Psoas muscle (tissue), 8 donors: ENCODE results near the gene COL9A3. TPM values are rescaled to one million over a fixed set of nuclear protein-coding genes. Genes with fewer than 3 reads are reported as not detected.

Experiments
- ATAC-seq, 4 donors: fragments of 200-7000 bp; cut with Tn5 transposase; one replicate each; pipeline ENCODE4 v1.9.1; 2020; ENCODE audit warnings: moderate library complexity in 3 of 4, mild to moderate bottlenecking in 2 of 4
- DNase-seq, 2 donors: peaks; one replicate each; pipeline ENCODE4 v3.0.0-alpha.2; 2020
- H3K27ac ChIP-seq: fragments of 200-600 bp; one replicate; pipeline ENCODE4 v1.8.0; 2022
- H3K27me3 ChIP-seq, 3 donors: fragments of 200-600 bp in 1 of 3; one replicate each; pipeline versions ENCODE4 v1.6.1 to v1.8.0; 2013 to 2022; ENCODE audit warnings: low read length in 2 of 3, mild to moderate bottlenecking in 2 of 3, moderate library complexity in 1 of 3; ENCODE audit not compliant: insufficient read depth in 3 of 3
- H3K36me3 ChIP-seq, 2 donors: fragments of 200-600 bp in 1 of 2; one replicate each; pipeline versions ENCODE4 v1.6.1 to v1.8.0; 2013 to 2022; ENCODE audit warnings: low read depth in 1 of 2, mild to moderate bottlenecking in 1 of 2, moderate library complexity in 1 of 2; ENCODE audit not compliant: insufficient read depth in 1 of 2
- H3K4me1 ChIP-seq: fragments of 200-600 bp; one replicate; pipeline ENCODE4 v1.8.0; 2022
- H3K4me3 ChIP-seq: fragments of 200-600 bp; one replicate; pipeline ENCODE4 v1.8.0; 2022; ENCODE audit warnings: mild to moderate bottlenecking
- H3K9me3 ChIP-seq: fragments of 200-600 bp; one replicate; pipeline ENCODE4 v1.8.0; 2022
- CTCF ChIP-seq: fragments of 200-600 bp; IDR thresholded peaks from one replicate; pipeline ENCODE4 v1.8.0; 2022; ENCODE audit warnings: antibody characterized with exemption
- WGBS, 3 donors: extraction: QIAGEN DNeasy Blood & Tissue Kit; methylation state at CpG; one replicate each; pipeline versions ENCODE4 v1.1.6 to v1.1.7; 2013; 5-methylcytosine and 5-hydroxymethylcytosine counted together
- intact Hi-C, 2 donors: fragments of 100-400 bp; cut with DNase I; formaldehyde crosslinking; loops; one replicate each; pipeline versions ENCODE4 v1.11.0 to v1.14.2; 2022
- polyA plus RNA-seq, 3 donors: library from polyadenylated mRNA; stranded (reverse); fragments of 200-250 nt; gene quantifications; one replicate each; pipeline ENCODE4 v1.2.3, GENCODE V29; 2013
- total RNA-seq, 4 donors: library from RNA; stranded (reverse); fragmentation: NEBNext Ultra II Directional in 2 of 4; extraction: Animal tissue kit (Norgen Biotek cat#: 25700) in 2 of 4; gene quantifications; one replicate each; pipeline versions ENCODE4 v1.2.1 to v1.2.4, GENCODE V29; 2021 to 2023
- donor health status: healthy with polysubstance abuse.
- donor health status: DM: no; HTN: no; CAD: no; lungs with moderate emphysema.
- donor health status: Bipolar disorder and iron deficiency.
- donor health status: healthy.
- donor health status: DM: yes; HTN: yes; CAD: no.
- donor health status: DM: no; HTN: no; CAD: no.
- donor health status: DM: no; HTN: no; CAD: no.
- donor health status: DM: yes; HTN: yes; CAD: no.

Gene COL9A3
- total and polyA plus RNA-seq, 7 donors, result 0.27 to 0.86 (median 0.59) TPM; not detected in 1

GRCh38 chr20:62839261-62839660 is 22.4 kb downstream of the COL9A3 start:
- no peak for TF ChIP-seq CTCF
- Histone ChIP-seq H3K4me1 (no peaks in the 10 kb centered on the region), H3K9me3 (no peaks in the 10 kb centered on the region), H3K27me3 (peaks cover 0 to 25% (median 3%) of the 10 kb centered on the region in 3 donors), H3K36me3 (peaks cover 0 to 6% of the 10 kb centered on the region in 2 donors), H3K4me3 (no peak overlapping the region), H3K27ac (no peak overlapping the region)
- DNase-seq (no peak), ATAC-seq (no peak)
- 83 to 90% (median 89%) methylated on average over 7 to 8 of the region's 8 CpGs for WGBS, 3 donors
- intact Hi-C loops, result no loop called here

GRCh38 chr20:62839816-62840215 is 23.0 kb downstream of the COL9A3 start:
- peaks cover 0 to 24% (median 3%) of the 10 kb centered on the region in 3 donors for H3K27me3 ChIP-seq
- intact Hi-C loops, result no loop called here
- H3K9me3 ChIP-seq, result no peaks in the 10 kb centered on the region
- 84 to 89% (median 87%) methylated on average over 11 of the region's 11 CpGs for WGBS, 3 donors
- DNase-seq (no peak), ATAC-seq (no peak)
- no peak for TF ChIP-seq CTCF
- H3K4me3 ChIP-seq, result no peak overlapping the region
- no peak overlapping the region for H3K27ac ChIP-seq
- H3K36me3 ChIP-seq, result peaks cover 0 to 6% of the 10 kb centered on the region in 2 donors
- H3K4me1 ChIP-seq, result no peaks in the 10 kb centered on the region

- no peak overlapping the region for H3K27ac ChIP-seq
- intact Hi-C loops, result no loop called here
- H3K9me3 ChIP-seq, result no peaks in the 10 kb centered on the region
- whole genome bisulfite sequencing, 3 donors, result 67 to 75% (median 69%) methylated on average over 44 to 45 of the region's 45 CpGs
- H3K27me3 ChIP-seq, result peaks cover 0 to 17% (median 3%) of the 10 kb centered on the region in 3 donors
- DNase-seq, result no peak
- no peaks in the 10 kb centered on the region for H3K4me1 ChIP-seq
- H3K36me3 ChIP-seq, result peaks cover 0 to 9% of the 10 kb centered on the region in 2 donors
- no peak overlapping the region for H3K4me3 ChIP-seq
- no peak for TF ChIP-seq CTCF
- no peak for ATAC-seq
Observed at GRCh38 chr20:62840244-62841197, 23.7 kb downstream of the COL9A3 start.

- TF ChIP-seq CTCF, result no peak
- DNase-seq (no peak), ATAC-seq (no peak)
- WGBS, 3 donors, result 75 to 84% (median 84%) methylated on average over 16 of the region's 16 CpGs
- Histone ChIP-seq H3K4me1 (no peaks in the 10 kb centered on the region), H3K4me3 (no peak overlapping the region), H3K27me3 (peaks cover 0 to 9% (median 3%) of the 10 kb centered on the region in 3 donors), H3K27ac (no peak overlapping the region), H3K9me3 (no peaks in the 10 kb centered on the region), H3K36me3 (peaks cover 0 to 13% of the 10 kb centered on the region in 2 donors)
- intact Hi-C loops, result no loop called here
Observed at GRCh38 chr20:62841705-62842212, 24.9 kb downstream of the COL9A3 start.
